Body of pancreas (tissue), 4 donors: ENCODE data around the gene RAVER1. TPM values are rescaled to one million over a fixed set of nuclear protein-coding genes. Genes with fewer than 3 reads are reported as not detected.

Source experiments
- ATAC-seq: fragments of 150-250 bp; one replicate; pipeline ENCODE4 v1.9.1; 2016
- DNase-seq, 4 donors: peaks; one replicate each; pipeline ENCODE4 v3.0.0-alpha.2; 2019
- H3K27ac ChIP-seq, 4 donors: fragments of 200-600 bp; sonication (generic); 1 replicate in 3 of 4; 2 replicates in 1 of 4; pipeline versions ENCODE4 v1.5.1 to v1.6.1; 2016 to 2019; ENCODE audit warnings: mild to moderate bottlenecking in 1 of 4, mixed read lengths in 1 of 4, moderate library complexity in 1 of 4
- H3K27me3 ChIP-seq, 2 donors: fragments of 200-600 bp; sonication (generic); one replicate each; pipeline ENCODE4 v1.6.0; 2016; ENCODE audit warnings: mild to moderate bottlenecking in 1 of 2
- H3K36me3 ChIP-seq, 2 donors: fragments of 200-600 bp; sonication (generic); replicated peaks in 1 of 2; 2 replicates each; pipeline ENCODE4 v1.5.1; 2016; ENCODE audit warnings: low read depth in 2 of 2; ENCODE audit not compliant: insufficient read depth in 1 of 2
- H3K4me1 ChIP-seq: fragments of 200-600 bp; sonication (generic); one replicate; pipeline ENCODE4 v1.6.0; 2016
- H3K4me3 ChIP-seq, 2 donors: fragments of 200-600 bp; sonication (generic); 1 replicate in 1 of 2; 2 replicates in 1 of 2; pipeline ENCODE4 v1.5.1; 2016 to 2019
- H3K9me3 ChIP-seq, 3 donors: fragments of 200-600 bp; sonication (generic); 1 replicate in 2 of 3; 2 replicates in 1 of 3; pipeline ENCODE4 v1.5.1; 2016
- CTCF ChIP-seq, 7 experiments: fragments of 450-650 bp in 4 of 7; fragments of 200-600 bp in 3 of 7; sonication (generic) in 3 of 7; IDR thresholded peaks; one replicate each; pipeline ENCODE4 v1.5.1; 2016 to 2019; ENCODE audit warnings: antibody characterized with exemption in 7 of 7
- POLR2A ChIP-seq, 3 donors: fragments of 450-650 bp; IDR thresholded peaks; one replicate each; pipeline ENCODE4 v1.6.1; 2016; ENCODE audit warnings: antibody characterized with exemption in 3 of 3, mild to moderate bottlenecking in 2 of 3
- WGBS, 2 donors: methylation state at CpG; one replicate each; pipeline ENCODE4 v1.1.5; 2017; 5-methylcytosine and 5-hydroxymethylcytosine counted together
- intact Hi-C: fragments of 100-400 bp; cut with DNase I; formaldehyde crosslinking; loops from one replicate; pipeline ENCODE4 v1.15.1; 2023
- total RNA-seq, 2 donors: library from RNA; depleted of rRNA; stranded (reverse); fragments of >200 nt; gene quantifications; one replicate each; pipeline ENCODE4 v1.1.0, GENCODE V29; 2016

RAVER1 gene
- total RNA-seq, 2 donors from 2014 or later, result 9.9 to 30.7 TPM

DNA sequence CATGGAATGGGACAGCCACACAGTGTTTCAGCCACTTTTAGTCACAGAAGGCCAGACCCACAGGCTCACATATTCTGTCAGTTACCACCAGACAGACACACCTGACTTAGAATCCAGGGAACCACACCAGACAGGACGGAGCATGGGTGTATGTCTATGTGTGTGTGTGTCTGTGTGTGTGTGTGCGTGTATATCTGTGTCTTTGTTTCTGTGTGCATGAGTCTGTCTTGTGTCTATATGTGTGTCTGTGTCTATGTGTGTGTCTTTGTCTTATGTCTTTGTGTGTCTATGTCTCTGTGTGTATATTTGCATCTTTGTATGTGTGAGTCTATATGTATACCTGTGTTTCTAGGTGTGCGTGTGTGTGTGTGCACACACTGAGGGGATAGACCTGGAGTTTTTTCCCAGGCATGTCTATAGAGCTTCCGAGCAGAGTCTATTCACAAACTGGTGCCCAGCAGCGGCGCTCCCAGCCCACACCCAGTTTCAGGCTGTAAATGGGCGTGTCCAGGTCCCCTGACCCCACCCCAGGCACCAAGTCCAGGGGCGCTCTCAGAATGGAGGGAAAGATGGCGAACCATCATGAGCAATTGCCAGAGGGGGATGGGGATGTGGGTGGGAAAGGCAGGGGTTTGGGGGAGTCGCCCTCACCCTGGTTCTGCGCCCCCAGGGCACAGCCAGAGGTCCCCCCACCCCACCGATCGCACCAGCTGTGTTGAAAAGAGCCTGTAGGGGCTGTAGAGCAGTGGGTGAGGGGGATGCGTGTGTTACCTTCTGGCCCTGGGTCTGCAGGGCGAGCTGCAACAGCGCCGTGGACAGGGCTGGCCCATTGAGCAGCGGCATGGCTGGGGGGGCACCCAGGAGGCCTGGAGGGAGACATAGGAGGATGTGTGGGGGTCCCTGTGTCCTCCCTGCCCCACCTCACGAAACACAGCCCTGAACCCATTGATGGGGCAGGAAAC, 11.2 kb downstream of the RAVER1 start:
- intact Hi-C loops, result no loop called here
- TF ChIP-seq CTCF (IDR thresholded peaks at IDR 0.05) (no peak), POLR2A (IDR thresholded peaks at IDR 0.05) (no peak)
- DNase-seq, result no peak
- Histone ChIP-seq H3K36me3 (peaks cover 0 to 25% of the 10 kb centered on the region in 2 donors), H3K27me3 (no peaks in the 10 kb centered on the region), H3K4me1 (no peaks in the 10 kb centered on the region), H3K27ac (no peak overlapping the region), H3K4me3 (no peak overlapping the region), H3K9me3 (no peaks in the 10 kb centered on the region)
- 92 to 94% methylated on average over 15 to 16 of the region's 19 CpGs for WGBS, 2 donors
- no peak for ATAC-seq

GRCh38 chr19:10321417-10321797, 11.9 kb downstream of the RAVER1 start:
- DNase-seq (no peak), ATAC-seq (no peak)
- Histone ChIP-seq H3K36me3 (peaks cover 0 to 22% of the 10 kb centered on the region in 2 donors), H3K9me3 (no peaks in the 10 kb centered on the region), H3K27ac (no peak overlapping the region), H3K4me1 (peaks cover 2% of the 10 kb centered on the region), H3K4me3 (no peak overlapping the region), H3K27me3 (no peaks in the 10 kb centered on the region)
- WGBS, 2 donors, result 40 to 89% methylated on average over 1 to 8 of the region's 11 CpGs
- TF ChIP-seq CTCF (IDR thresholded peaks at IDR 0.05) (no peak), POLR2A (IDR thresholded peaks at IDR 0.05) (no peak)
- intact Hi-C loops, result no loop called here

DNA sequence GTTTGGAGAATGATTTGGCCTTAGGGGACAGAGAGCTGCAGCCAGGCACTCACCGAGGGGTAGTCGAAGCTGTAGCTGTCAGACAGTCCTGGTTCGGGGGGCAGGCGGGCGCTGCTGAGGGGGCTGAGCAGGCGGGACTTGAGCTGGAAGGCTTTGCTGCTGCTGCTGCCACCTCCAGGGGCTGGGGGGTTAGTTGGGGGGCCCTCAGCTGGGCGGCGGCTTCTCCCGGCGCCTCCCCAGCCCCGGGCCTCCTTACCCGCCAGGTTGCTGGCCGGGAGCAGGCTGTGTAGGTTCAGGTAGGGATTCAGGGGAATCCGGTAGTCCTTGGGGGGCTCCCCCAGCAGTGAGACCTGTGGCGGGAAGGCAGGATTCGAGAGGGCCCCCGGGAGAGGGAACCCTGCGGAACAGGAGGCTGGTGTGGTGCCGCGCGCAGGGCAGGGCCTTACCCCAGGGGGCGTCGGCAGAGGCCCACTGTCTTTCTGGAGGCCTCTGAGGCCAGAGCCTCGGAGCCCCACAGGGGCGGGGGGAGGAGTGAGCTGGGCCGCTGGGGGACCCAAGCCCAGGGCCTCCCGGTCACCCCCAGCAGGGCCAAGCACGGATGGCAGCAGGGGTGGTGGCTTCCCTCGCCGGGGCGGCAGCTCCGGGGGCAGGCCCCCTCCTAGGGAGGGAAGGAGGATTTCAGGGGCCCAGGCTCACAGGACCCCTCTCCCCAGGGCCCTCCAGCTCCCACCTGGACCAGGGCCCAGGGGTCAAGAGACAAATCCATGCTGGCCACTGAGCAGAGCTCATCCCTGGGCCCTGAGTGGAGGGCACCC, 12.5 kb downstream of the RAVER1 start:
- DNase-seq (no peak), ATAC-seq (no peak)
- intact Hi-C loops, result no loop called here
- H3K4me3 ChIP-seq, result no peak overlapping the region
- WGBS, 2 donors, result 85 to 91% methylated on average over 7 to 11 of the region's 32 CpGs
- H3K4me1 ChIP-seq, result peaks cover 8% of the 10 kb centered on the region
- H3K27ac ChIP-seq, result no peak overlapping the region
- no peaks in the 10 kb centered on the region for H3K9me3 ChIP-seq
- H3K36me3 ChIP-seq, result peaks cover 0 to 22% of the 10 kb centered on the region in 2 donors
- TF ChIP-seq POLR2A (IDR thresholded peaks at IDR 0.05) (no peak), CTCF (IDR thresholded peaks at IDR 0.05) (no peak)
- H3K27me3 ChIP-seq, result no peaks in the 10 kb centered on the region

GRCh38 chr19:10318807-10319682, 14.3 kb downstream of the RAVER1 start:
- Histone ChIP-seq H3K36me3 (peaks cover 0 to 22% of the 10 kb centered on the region in 2 donors), H3K4me1 (peaks cover 16% of the 10 kb centered on the region), H3K27ac (no peak overlapping the region), H3K9me3 (no peaks in the 10 kb centered on the region), H3K4me3 (no peak overlapping the region), H3K27me3 (no peaks in the 10 kb centered on the region)
- WGBS, 2 donors, result 88 to 90% methylated on average over 13 of the region's 13 CpGs
- no peak for ATAC-seq
- TF ChIP-seq POLR2A (IDR thresholded peaks at IDR 0.05) (no peak), CTCF (IDR thresholded peaks at IDR 0.05) (no peak)
- intact Hi-C loops, result no loop called here
- no peak for DNase-seq
